ENCODE data around the gene RELN.

GRCh38 chr7:103995554-103995953, 6.1 kb upstream of the RELN start:
- TF ChIP-seq POLR2A (IDR thresholded peaks at IDR 0.05) (no peak), CTCF (IDR thresholded peaks at IDR 0.05) (no peak)
